Keratinocyte (primary cell): ENCODE data around the gene CCDC85C. TPM values are rescaled to one million over a fixed set of nuclear protein-coding genes. Genes with fewer than 3 reads are reported as not detected.

Source experiments
- DNase-seq: peaks from one replicate; pipeline ENCODE4 v3.0.0-alpha.2; 2011; ENCODE audit warnings: low read depth, missing footprints, low spot score
- FAIRE-seq: peaks from 2 replicates; lab custom pipeline; 2011; peaks lifted over from hg19 to GRCh38; lab: Jason Lieb, UNC
- H2AFZ ChIP-seq: 2 replicates; pipeline ENCODE4 v1.6.0; 2012; ENCODE audit warnings: low read length, control low read depth, inconsistent platforms; ENCODE audit not compliant: control insufficient read depth
- H3K27ac ChIP-seq: 2 replicates; pipeline ENCODE4 v1.5.1; 2011; ENCODE audit warnings: low read length; ENCODE audit not compliant: control insufficient read depth, insufficient read depth
- H3K27me3 ChIP-seq: 3 replicates; pipeline ENCODE4 v1.6.0; 2011; ENCODE audit warnings: low read length; ENCODE audit not compliant: control insufficient read depth, insufficient read depth; ENCODE audit errors: extremely low read depth
- H3K36me3 ChIP-seq, 2 experiments: 2 replicates in 1 of 2; 3 replicates in 1 of 2; pipeline ENCODE4 v1.5.1; 2011; ENCODE audit warnings: low read length in 2 of 2, mild to moderate bottlenecking in 1 of 2; ENCODE audit not compliant: control insufficient read depth in 2 of 2, insufficient read depth in 2 of 2; ENCODE audit errors: extremely low read depth in 1 of 2
- H3K4me1 ChIP-seq: 3 replicates; pipeline ENCODE4 v1.5.1; 2011; ENCODE audit warnings: low read length; ENCODE audit not compliant: control insufficient read depth, insufficient read depth; ENCODE audit errors: extremely low read depth
- H3K4me2 ChIP-seq: 3 replicates; pipeline ENCODE4 v1.6.0; 2011; ENCODE audit warnings: low read depth, low read length; ENCODE audit not compliant: control insufficient read depth, insufficient read depth; ENCODE audit errors: extremely low read depth
- H3K4me3 ChIP-seq, 3 experiments: fragments of 200-600 bp in 1 of 3; sonication (generic) in 1 of 3; 2 replicates in 2 of 3; 3 replicates in 1 of 3; pipeline ENCODE4 v1.5.1; 2011 to 2016; ENCODE audit warnings: low read length in 3 of 3, mild to moderate bottlenecking in 3 of 3, control low read depth in 2 of 3, inconsistent platforms in 1 of 3, low read depth in 1 of 3, mixed read lengths in 1 of 3, mixed run types in 1 of 3, moderate library complexity in 1 of 3; ENCODE audit not compliant: control insufficient read depth in 2 of 3, insufficient read depth in 2 of 3; ENCODE audit errors: extremely low read depth in 1 of 3
- H3K79me2 ChIP-seq: 2 replicates; pipeline ENCODE4 v1.6.0; 2012; ENCODE audit warnings: low read length; ENCODE audit not compliant: control insufficient read depth, insufficient read depth
- H3K9ac ChIP-seq: 3 replicates; pipeline ENCODE4 v1.6.0; 2011; ENCODE audit warnings: low read length; ENCODE audit not compliant: control insufficient read depth, insufficient read depth; ENCODE audit errors: extremely low read depth
- H3K9me1 ChIP-seq: 3 replicates; pipeline ENCODE4 v1.6.0; 2011; ENCODE audit warnings: low read length; ENCODE audit not compliant: control insufficient read depth, insufficient read depth; ENCODE audit errors: extremely low read depth
- H3K9me3 ChIP-seq: 2 replicates; pipeline ENCODE4 v1.5.1; 2012; ENCODE audit warnings: low read depth, low read length; ENCODE audit not compliant: control insufficient read depth
- H4K20me1 ChIP-seq: 3 replicates; pipeline ENCODE4 v1.6.0; 2011; ENCODE audit warnings: low read length; ENCODE audit not compliant: control insufficient read depth, insufficient read depth; ENCODE audit errors: extremely low read depth
- CTCF ChIP-seq, 3 experiments: IDR thresholded peaks in 1 of 3; conservative IDR thresholded peaks in 1 of 3; optimal IDR thresholded peaks in 1 of 3; 2 replicates in 2 of 3; 3 replicates in 1 of 3; pipeline versions ENCODE3 to v1.5.1; 2011; ENCODE audit warnings: low read length in 3 of 3, mild to moderate bottlenecking in 3 of 3, moderate library complexity in 2 of 3, control low read depth in 1 of 3, inconsistent platforms in 1 of 3; ENCODE audit not compliant: insufficient read depth in 2 of 3; ENCODE audit errors: extremely low read depth in 1 of 3
- EZH2 ChIP-seq: IDR thresholded peaks from one replicate; pipeline ENCODE4 v1.6.1; 2012; ENCODE audit warnings: inconsistent platforms, mild to moderate bottlenecking, low read length, moderate library complexity
- dilution Hi-C: fragments of 300-500 bp; cut with MboI; formaldehyde crosslinking; loops from one replicate; pipeline ENCODE4 v1.7.0; 2020; ENCODE audit warnings: low sequenced_read_pairs; ENCODE audit not compliant: extremely low pct_ligation_motif_present
- polyA plus RNA-seq, 5 experiments: library from polyadenylated mRNA; depleted of rRNA in 3 of 5; stranded (reverse) in 3 of 5; stranded (forward) in 1 of 5; unstranded in 1 of 5; fragments of >200 nt; gene quantifications; 1 replicate in 1 of 5; 2 replicates in 3 of 5; 3 replicates in 1 of 5; pipeline versions ENCODE4 v1.2.1 to v1.2.3, GENCODE V29; 2011 to 2012; ENCODE audit warnings: missing spikeins in 2 of 5, low read depth in 1 of 5, low replicate concordance in 1 of 5

The CCDC85C gene
- polyA plus RNA-seq, 1 donor (not counting 4 experiments of a cell fraction or from before 2014, with no cell fraction given), result 13.2 TPM

GRCh38 chr14:99497341-99497740 lies 106.7 kb downstream of the CCDC85C start:
- no peak for FAIRE-seq
- dilution Hi-C loops, result no loop called here

GRCh38 chr14:99484106-99484505 lies 119.9 kb downstream of the CCDC85C start:
- Histone ChIP-seq H3K36me3 (peaks cover 0 to 3% of the 10 kb centered on the region in 2 experiments), H3K9me3 (no peaks in the 10 kb centered on the region), H3K27me3 (no peaks in the 10 kb centered on the region), H3K9me1 (no peaks in the 10 kb centered on the region), H3K4me1 (peaks cover 26% of the 10 kb centered on the region), H2AFZ (no peak overlapping the region), H3K4me2 (peak overlapping the region; percentile 93), H3K27ac (no peak overlapping the region), H3K4me3 (peak overlapping the region in 1 of 3 experiments; percentile 8), H3K9ac (peak overlapping the region; percentile 1), H3K79me2 (peaks cover 92% of the 10 kb centered on the region), H4K20me1 (peaks cover 26% of the 10 kb centered on the region)
- dilution Hi-C loops, result no loop called here
- DNase-seq (peak; percentile 63), FAIRE-seq (peak; percentile 66)
- TF ChIP-seq EZH2, result no peak
- TF ChIP-seq CTCF (optimal IDR thresholded peaks at IDR 0.05 in 1 of 3, IDR thresholded peaks at IDR 0.05 in 1 of 3, conservative IDR thresholded peaks at IDR 0.05 in 1 of 3; ENCODE audit: extremely low read depth in 1 of 3, insufficient read depth in 2 of 3, low read length in 3 of 3), result no peak

More at GRCh38 chr14:99497341-99497740, 106.7 kb downstream of the CCDC85C start:
- H3K4me3 ChIP-seq, result no peak overlapping the region
- H4K20me1 ChIP-seq, result peaks cover 14% of the 10 kb centered on the region
- H3K36me3 ChIP-seq, result peaks cover 26 to 54% of the 10 kb centered on the region in 2 experiments
- TF ChIP-seq EZH2 (no peak), CTCF (optimal IDR thresholded peaks at IDR 0.05 in 1 of 3, IDR thresholded peaks at IDR 0.05 in 1 of 3, conservative IDR thresholded peaks at IDR 0.05 in 1 of 3; ENCODE audit: extremely low read depth in 1 of 3, insufficient read depth in 2 of 3, low read length in 3 of 3) (no peak)
- H3K27me3 ChIP-seq, result no peaks in the 10 kb centered on the region
- H3K79me2 ChIP-seq, result peaks cover 31% of the 10 kb centered on the region
- H3K4me2 ChIP-seq, result no peak overlapping the region
- no peak overlapping the region for H2AFZ ChIP-seq
- H3K4me1 ChIP-seq, result no peaks in the 10 kb centered on the region
- no peaks in the 10 kb centered on the region for H3K9me3 ChIP-seq
- no peak overlapping the region for H3K27ac ChIP-seq
- no peak for DNase-seq
- H3K9me1 ChIP-seq, result no peaks in the 10 kb centered on the region
- no peak overlapping the region for H3K9ac ChIP-seq
